ENCODE measurements around the gene TBKBP1.
"Not testable (repeated sequence)": the region's sequence is repeated elsewhere in the genome, so short reads cannot be mapped to it uniquely, and the experiment has no call there.

The TBKBP1 gene

DNA sequence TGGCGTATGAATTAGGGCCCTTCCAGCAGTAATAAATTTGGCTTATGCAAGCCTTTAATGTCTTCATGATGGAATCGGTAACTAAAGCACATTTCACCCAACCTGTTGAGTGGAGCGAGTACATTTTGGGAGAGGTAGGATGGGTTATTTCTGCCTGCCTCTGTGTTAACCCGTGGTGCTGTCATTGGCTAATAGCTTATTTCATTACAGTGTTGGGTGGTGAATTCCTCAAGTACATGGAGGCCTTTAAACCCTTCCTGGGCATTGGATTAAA is 17.8 kb upstream of the TBKBP1 start:
- POLR2A ChIA-PET, result interaction anchor here (0.5 kb wide), 1 partner anchor 13 kb away, joined by 3 read pairs; no protein-coding TSS in a partner anchor
- H3K4me3 ChIP-seq (ENCODE audit: low read depth, low read length), result no peak overlapping the region
- DNase-seq (ENCODE audit: low read depth, low spot score), result no peak
- no peak for TF ChIP-seq CTCF (IDR thresholded peaks at IDR 0.05; ENCODE audit: insufficient read depth, low read length, missing control alignments)
- CTCF ChIA-PET, result interaction anchor here (1.7 to 6.2 kb wide), 2 partner anchors 11 to 14 kb away, joined by 6 to 83 read pairs; no protein-coding TSS in a partner anchor

- DNase-seq (ENCODE audit: low read depth, low spot score), result no peak
- no peak for TF ChIP-seq CTCF (IDR thresholded peaks at IDR 0.05; ENCODE audit: insufficient read depth, low read length, missing control alignments)
- ChIA-PET POLR2A (interaction anchor here (0.5 kb wide), 1 partner anchor 12 kb away, joined by 3 read pairs; no protein-coding TSS in a partner anchor), CTCF (interaction anchor here (0.7 to 6.2 kb wide), 4 partner anchors 11 to 25 kb away, joined by 3 to 83 read pairs (median 6); no protein-coding TSS in a partner anchor)
- no peak overlapping the region for H3K4me3 ChIP-seq (ENCODE audit: low read depth, low read length)
Observed at GRCh38 chr17:47676510-47677165, 17.3 kb upstream of the TBKBP1 start.

DNA sequence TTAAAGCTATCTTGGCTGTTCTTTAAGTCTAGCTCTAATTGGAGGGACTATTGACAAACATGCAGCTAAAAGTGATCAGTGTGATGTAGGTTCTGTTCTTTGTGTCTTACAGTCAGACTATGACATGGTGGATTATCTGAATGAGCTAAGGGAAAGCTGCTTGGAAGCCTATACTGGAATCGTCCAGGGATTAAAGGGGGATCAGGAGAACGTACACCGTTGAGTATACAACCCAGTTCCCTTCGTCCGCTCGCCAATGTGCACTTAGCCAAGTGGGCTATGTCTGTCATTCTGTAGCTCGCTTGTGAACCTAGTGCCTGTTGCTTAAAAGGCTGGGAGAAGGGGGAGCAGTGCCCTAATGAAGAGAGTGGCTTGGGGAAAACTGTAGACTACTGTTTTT is 15.8 kb upstream of the TBKBP1 start:
- CTCF ChIA-PET, result interaction anchor here (0.7 to 6.2 kb wide), 6 partner anchors 9 to 124 kb away, joined by 3 to 83 read pairs (median 6); no protein-coding TSS in a partner anchor
- no peak for DNase-seq (ENCODE audit: low read depth, low spot score)
- no peak for TF ChIP-seq CTCF (IDR thresholded peaks at IDR 0.05; ENCODE audit: insufficient read depth, low read length, missing control alignments)
- H3K4me3 ChIP-seq (ENCODE audit: low read depth, low read length), result no peak overlapping the region
- POLR2A ChIA-PET, result no interaction called here

DNA sequence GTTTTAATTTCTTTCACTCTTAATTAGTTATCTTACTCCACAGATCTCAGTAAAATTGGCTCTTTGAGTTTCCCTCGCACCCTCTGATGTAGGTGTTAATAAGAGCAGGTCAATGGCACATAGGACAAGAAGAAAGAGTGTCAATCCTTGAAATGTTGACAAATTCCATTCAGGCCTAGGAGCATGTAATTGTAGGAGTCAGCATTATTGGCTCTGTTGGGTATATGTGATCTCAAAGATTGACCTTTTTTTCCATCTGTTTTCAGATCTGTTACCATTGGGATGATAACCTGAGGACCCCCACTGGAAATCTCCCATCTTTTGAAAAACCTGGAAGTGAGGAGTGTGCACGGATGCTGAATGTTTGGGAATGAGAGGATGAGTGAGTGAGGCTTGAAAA is 11.8 kb upstream of the TBKBP1 start:
- H3K4me3 ChIP-seq (ENCODE audit: low read depth, low read length), result no peak overlapping the region
- ChIA-PET CTCF (interaction anchor here (0.8 to 1.7 kb wide), 3 partner anchors 17 to 119 kb away, joined by 3 to 4 read pairs (median 4); no protein-coding TSS in a partner anchor), POLR2A (no interaction called here)
- no peak for DNase-seq (ENCODE audit: low read depth, low spot score)
- no peak for TF ChIP-seq CTCF (IDR thresholded peaks at IDR 0.05; ENCODE audit: insufficient read depth, low read length, missing control alignments)

- DNase-seq (ENCODE audit: low read depth, low spot score); POLR2A ChIA-PET; H3K4me3 ChIP-seq (ENCODE audit: low read depth, low read length): not testable (repeated sequence)
- CTCF ChIA-PET, result interaction anchor here (0.8 to 1.1 kb wide), 2 partner anchors 17 to 19 kb away, joined by 3 to 4 read pairs; no protein-coding TSS in a partner anchor
Observed at GRCh38 chr17:47682727-47683126, 11.2 kb upstream of the TBKBP1 start.

GRCh38 chr17:47684025-47684424 is 9.9 kb upstream of the TBKBP1 start:
- ChIA-PET POLR2A (no interaction called here), CTCF (interaction anchor here (0.7 to 0.9 kb wide), 3 partner anchors 17 to 20 kb away, joined by 3 read pairs; no protein-coding TSS in a partner anchor)
- TF ChIP-seq CTCF (IDR thresholded peaks at IDR 0.05; ENCODE audit: insufficient read depth, low read length, missing control alignments), result no peak
- no peak for DNase-seq (ENCODE audit: low read depth, low spot score)
- H3K4me3 ChIP-seq (ENCODE audit: low read depth, low read length), result no peak overlapping the region

All from AG04449 (cell line).